DMS 273 (cell line): ENCODE measurements around the gene PLCXD1.
"Not testable (repeated sequence)": the region's sequence is repeated elsewhere in the genome, so short reads cannot be mapped to it uniquely, and the experiment has no call there.

Experiments used
- DNase-seq: peaks from one replicate; lab custom pipeline; 2025; ENCODE audit not compliant: unreplicated experiment; lab: John Stamatoyannopoulos, UW

Gene PLCXD1

GRCh38 chrX:291411-291901 is 10.3 kb downstream of the PLCXD1 start:
- DNase-seq = no peak

- no peak for DNase-seq
Measured at GRCh38 chrX:292900-293897, 12.0 kb downstream of the PLCXD1 start.

- DNase-seq = no peak
Measured at GRCh38 chrX:295136-295535, 14.0 kb downstream of the PLCXD1 start.

DNA sequence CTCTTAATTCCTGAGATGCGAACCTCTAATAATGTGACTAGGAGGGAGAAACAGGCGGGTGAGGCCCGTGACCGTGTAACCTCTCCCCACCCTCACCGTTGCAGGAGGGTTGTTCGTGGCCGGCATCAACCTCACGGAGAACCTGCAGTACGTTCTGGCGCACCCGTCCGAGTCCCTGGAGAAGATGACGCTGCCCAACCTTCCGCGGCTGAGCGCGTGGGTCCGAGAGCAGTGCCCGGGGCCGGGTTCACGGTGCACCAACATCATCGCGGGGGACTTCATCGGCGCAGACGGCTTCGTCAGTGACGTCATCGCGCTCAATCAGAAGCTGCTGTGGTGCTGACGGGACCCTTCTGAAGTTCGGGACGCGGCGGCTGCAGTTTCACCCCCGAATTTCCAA is 17.8 kb downstream of the PLCXD1 start:
- no peak for DNase-seq

GRCh38 chrX:300334-300733 is 19.2 kb downstream of the PLCXD1 start:
- no peak for DNase-seq

DNA sequence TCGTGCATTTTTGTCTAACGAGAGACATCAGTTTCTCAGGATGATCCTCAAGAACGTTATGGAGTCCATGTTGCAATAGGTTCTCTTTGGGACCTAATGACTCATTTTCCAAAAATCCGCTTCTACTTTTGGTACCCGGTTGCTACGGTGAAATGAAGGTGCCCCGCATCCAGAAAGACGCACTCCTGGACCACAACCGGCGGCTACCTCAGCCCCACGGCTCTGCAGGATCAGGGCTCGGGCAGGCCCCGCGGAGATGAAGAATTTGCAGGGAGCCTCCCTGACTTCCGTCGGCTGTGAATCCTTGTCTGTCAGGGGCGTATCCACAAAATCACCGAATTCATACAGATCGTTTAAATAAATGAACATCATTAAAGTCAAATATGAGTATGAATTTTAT is 21.8 kb downstream of the PLCXD1 start:
- no peak for DNase-seq

DNA sequence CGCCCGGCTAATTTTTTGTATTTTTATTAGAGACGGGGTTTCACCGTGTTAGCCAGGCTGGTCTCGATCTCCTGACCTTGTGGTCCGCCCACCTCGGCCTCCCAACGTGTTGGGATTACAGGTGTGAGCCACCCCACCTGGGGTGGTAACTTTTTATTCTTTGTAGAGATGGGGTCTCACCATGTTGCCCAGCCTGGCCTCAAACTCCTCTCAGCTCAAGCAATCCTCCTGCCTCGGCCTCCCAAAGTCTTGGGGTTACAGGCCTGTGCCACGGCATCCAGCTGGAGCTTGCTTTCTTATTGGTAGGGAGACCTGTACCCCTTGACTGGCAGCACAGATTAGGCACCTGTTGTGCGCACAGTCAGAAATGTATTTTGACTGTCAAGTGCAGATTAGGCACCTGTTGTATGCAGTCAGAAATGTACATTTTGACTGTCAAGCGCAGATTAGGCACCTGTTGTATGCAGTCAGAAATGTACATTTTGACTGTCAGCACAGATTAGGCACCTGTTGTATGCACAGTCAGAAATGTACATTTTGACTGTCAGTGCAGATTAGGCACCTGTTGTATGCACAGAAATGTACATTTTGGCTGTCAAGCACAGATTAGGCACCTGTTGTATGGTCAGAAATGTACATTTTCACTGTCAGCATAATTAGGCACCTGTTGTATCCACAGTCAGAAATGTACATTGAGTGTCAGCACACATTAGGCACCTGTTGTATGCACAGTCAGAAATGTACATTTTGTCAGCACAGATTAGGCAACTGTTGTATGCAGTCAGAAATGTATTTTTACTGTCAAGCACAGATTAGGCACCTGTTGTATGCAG is 24.8 kb downstream of the PLCXD1 start:
- not testable (repeated sequence) for DNase-seq

GRCh38 chrX:306614-307251 is 25.6 kb downstream of the PLCXD1 start:
- not testable (repeated sequence) for DNase-seq

DNA sequence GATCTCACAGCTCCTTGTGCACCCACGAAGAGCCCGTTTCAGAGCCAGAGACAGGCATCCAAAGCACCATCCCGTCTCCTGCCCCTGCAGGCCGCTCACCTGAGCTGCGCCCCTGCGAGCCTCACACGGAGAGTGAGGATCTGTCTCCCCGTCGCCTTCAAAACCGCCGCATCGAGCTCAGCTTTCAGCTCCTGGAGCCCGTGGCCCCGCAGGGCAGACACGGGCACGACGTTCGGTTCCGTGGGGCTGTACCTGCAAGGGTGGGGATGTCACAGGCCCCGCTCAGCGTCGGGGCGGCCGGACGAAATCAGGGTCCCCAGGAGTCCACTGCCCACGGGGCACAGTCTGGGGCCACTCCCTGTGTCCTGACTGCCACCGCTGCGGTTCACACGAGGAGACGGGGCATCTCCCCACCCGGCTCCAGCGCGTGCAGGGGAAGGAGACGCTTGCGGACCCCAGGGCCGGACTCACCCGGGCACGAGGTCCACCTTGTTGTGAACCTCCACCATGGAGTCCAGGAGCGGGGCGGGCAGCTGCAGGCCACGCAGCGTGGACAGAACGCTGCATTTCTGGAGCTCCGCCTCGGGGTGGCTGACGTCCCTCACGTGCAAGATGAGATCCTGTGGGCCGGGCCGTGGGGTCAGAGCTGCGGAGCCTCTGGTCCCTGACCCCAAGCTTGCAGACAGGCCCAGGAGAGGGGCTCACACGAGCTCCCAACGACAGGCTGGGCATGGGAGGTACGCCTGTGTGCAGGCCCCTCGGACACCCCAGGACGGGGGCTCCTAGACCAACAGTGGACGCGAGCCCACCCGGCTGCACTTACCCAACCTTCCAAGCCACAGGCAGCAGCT is 26.3 kb downstream of the PLCXD1 start:
- no peak for DNase-seq

DNA sequence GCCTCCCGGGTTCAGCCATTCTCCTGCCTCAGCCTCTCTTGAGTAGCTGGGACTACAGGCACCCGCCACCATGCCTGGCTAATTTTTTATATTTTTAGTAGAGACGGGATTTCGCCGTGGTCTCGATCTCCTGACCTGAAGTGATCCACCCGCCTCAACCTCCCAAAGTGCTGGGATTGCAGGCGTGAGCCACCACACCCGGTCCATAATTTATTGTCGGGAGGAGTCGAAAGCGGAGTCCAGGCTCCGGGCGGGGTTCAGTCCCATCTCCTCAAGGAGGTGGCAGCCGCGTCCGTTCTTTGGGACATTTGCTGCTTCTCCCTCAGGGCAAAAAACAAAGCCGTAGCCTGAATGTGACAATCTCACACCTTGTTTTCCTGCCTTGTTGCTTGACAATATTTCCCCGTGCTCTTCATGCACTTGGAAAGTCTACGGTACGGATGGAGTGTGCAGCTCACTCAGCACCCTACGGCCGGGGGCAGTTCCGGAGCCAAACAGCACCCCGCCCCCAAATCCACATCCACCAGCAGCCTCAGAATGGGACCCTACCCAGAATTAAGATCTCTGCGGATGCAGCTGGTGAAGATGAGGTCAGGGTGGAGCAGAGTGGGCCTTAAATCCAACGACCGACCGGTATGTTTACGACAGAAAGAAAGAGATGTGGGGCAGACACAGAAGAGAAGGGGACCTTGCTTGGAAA is 27.8 kb downstream of the PLCXD1 start:
- no peak for DNase-seq

DNA sequence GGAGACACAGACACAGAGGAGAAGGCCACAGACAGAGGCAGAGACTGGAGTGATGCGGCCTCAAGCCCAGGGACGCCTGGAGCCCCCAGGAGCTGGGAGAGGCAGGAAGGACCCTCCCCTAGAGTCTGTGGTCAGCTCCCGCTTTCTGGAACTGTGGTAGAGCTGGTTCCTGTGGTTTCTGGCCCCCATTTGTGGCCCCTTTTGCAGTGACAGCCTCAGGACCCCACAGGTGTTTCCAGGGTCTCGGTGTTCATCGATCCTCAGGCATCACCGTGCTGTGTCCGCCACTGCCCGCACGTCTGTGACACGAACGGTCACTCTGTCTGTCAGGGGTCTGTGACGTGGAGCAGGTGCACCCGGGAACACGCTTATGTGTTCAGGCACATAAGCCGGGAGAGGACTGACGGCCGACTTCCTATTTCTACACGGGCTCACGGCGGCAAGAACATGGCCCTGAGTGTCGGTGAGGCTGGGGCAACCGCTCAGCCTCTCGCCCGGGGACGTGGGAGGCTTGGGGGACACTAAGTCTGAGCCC is 29.5 kb downstream of the PLCXD1 start:
- DNase-seq = no peak

- no peak for DNase-seq
Measured at GRCh38 chrX:311156-312129, 30.3 kb downstream of the PLCXD1 start.

DNA sequence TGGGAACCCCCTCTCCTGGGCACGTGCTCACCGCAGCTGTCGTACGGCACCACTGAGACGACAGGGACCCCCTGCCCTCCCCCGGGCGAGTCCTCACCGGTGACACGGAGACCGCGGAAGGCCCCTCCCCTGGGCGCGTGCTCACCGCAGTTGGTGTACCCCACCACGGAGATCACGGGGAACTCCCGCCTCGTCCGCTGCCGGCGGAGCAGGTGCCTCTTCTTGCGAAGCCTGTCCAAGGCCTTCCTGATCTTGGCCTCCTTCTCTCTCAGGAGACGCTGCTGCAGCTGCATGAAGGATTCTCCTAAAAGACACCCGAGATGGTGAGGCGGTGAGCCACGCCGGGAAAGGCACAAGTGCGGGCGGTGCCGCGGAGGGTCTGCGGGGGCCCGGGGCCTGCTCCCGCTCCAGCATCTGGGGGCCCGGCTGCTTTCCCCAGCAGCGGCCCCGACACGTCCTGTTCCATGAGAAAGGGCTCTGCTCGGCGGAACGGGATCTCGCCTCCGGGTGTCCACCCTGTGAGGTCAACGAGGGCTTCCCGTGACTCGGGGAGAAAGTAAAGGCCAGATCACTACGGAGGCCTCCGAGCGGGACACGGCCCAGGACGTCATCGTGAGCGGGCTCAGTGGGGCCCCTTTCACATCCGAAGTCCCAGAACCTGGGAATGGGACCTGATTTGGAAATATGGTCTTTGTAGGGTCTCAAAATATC is 31.6 kb downstream of the PLCXD1 start:
- no peak for DNase-seq

DNA sequence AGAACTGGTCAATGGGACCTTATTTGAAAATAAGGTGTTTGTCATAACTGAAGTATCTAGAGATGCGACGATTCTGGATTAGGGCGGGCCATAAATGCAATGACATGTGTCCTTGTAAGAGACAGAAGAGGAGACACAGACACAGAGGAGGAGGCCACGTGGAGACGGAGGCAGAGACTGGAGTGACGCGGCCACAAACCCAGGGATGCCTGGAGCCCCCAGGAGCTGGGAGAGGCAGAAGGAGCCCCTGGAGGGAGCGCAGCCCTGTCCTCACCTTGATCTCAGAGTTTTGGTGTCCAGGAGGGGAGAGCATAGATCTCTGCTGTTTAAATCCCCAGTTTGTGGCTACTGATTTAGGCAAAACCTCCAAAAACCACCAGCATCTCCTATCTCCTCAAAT is 32.4 kb downstream of the PLCXD1 start:
- DNase-seq = no peak

DNA sequence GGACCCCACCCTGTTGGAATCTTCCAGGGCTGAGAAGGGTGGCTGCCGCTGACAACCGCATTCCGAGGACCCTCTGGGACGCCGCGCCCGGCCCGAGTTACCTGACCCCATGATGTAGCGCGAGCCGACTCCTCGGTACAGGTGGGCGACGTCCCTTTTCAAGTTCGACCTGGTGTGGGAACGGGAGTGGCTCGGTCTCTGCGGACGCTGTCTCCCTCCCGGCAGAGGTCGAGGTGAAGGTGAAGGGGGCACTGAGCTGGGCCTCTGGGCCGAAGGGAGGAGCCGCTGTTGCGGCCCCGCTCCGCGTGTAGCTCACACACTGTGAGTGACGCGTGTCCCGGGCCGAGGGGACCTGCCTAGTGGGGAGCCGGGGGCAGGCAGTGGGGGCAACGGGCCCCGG is 32.9 kb downstream of the PLCXD1 start:
- no peak for DNase-seq

- DNase-seq = no peak
Measured at GRCh38 chrX:314781-315595, 33.8 kb downstream of the PLCXD1 start.
